KMS-11 (cell line): Measurements from ENCODE around the gene HDAC7.

Experiments
- H2AFZ ChIP-seq: fragments of 200-600 bp; sonication (generic); 2 replicates; pipeline ENCODE4 v1.6.1; 2016; ENCODE audit warnings: antibody characterized with exemption, mixed run types, low read depth
- H3K27ac ChIP-seq: fragments of 200-600 bp; sonication (generic); 2 replicates; pipeline ENCODE4 v1.6.1; 2016; ENCODE audit warnings: mild to moderate bottlenecking, mixed run types
- H3K27me3 ChIP-seq: fragments of 200-600 bp; sonication (generic); 2 replicates; pipeline ENCODE4 v1.6.1; 2017; ENCODE audit warnings: mild to moderate bottlenecking, low read depth, mixed run types, moderate library complexity; ENCODE audit not compliant: insufficient read depth
- H3K36me3 ChIP-seq: fragments of 200-600 bp; sonication (generic); 2 replicates; pipeline ENCODE4 v1.6.1; 2017; ENCODE audit warnings: mild to moderate bottlenecking, mixed run types; ENCODE audit not compliant: insufficient read depth
- H3K4me1 ChIP-seq: fragments of 200-600 bp; sonication (generic); 2 replicates; pipeline ENCODE4 v1.6.1; 2016; ENCODE audit warnings: mild to moderate bottlenecking, low read depth, mixed run types; ENCODE audit not compliant: poor library complexity, severe bottlenecking
- H3K4me2 ChIP-seq: fragments of 200-600 bp; sonication (generic); 2 replicates; pipeline ENCODE4 v1.7.0; 2016; ENCODE audit warnings: mild to moderate bottlenecking, mixed run types
- H3K4me3 ChIP-seq: fragments of 200-600 bp; sonication (generic); IDR thresholded peaks from 2 replicates; pipeline ENCODE4 v1.6.1; 2017; ENCODE audit warnings: low read depth, low read length, mixed read lengths; ENCODE audit not compliant: insufficient read depth
- H3K79me2 ChIP-seq: fragments of 200-600 bp; sonication (generic); 2 replicates; pipeline ENCODE4 v1.6.1; 2016; ENCODE audit warnings: low read depth, mixed run types; ENCODE audit not compliant: insufficient read depth
- H3K9ac ChIP-seq: fragments of 200-600 bp; sonication (generic); 2 replicates; pipeline ENCODE4 v1.6.1; 2016; ENCODE audit warnings: mild to moderate bottlenecking, mixed run types
- H4K20me1 ChIP-seq: fragments of 200-600 bp; sonication (generic); 2 replicates; pipeline ENCODE4 v1.6.1; 2016; ENCODE audit warnings: mild to moderate bottlenecking, mixed run types; ENCODE audit not compliant: insufficient read depth
- TF ChIP-seq, protein P1 (sequence below): fragments of 200-600 bp; sonication (generic); conservative IDR thresholded peaks from 2 replicates; pipeline ENCODE4 v1.6.1; 2017; ENCODE audit warnings: low read depth, mild to moderate bottlenecking, antibody characterized with exemption, low read length, moderate library complexity, mixed read lengths

Gene HDAC7

DNA sequence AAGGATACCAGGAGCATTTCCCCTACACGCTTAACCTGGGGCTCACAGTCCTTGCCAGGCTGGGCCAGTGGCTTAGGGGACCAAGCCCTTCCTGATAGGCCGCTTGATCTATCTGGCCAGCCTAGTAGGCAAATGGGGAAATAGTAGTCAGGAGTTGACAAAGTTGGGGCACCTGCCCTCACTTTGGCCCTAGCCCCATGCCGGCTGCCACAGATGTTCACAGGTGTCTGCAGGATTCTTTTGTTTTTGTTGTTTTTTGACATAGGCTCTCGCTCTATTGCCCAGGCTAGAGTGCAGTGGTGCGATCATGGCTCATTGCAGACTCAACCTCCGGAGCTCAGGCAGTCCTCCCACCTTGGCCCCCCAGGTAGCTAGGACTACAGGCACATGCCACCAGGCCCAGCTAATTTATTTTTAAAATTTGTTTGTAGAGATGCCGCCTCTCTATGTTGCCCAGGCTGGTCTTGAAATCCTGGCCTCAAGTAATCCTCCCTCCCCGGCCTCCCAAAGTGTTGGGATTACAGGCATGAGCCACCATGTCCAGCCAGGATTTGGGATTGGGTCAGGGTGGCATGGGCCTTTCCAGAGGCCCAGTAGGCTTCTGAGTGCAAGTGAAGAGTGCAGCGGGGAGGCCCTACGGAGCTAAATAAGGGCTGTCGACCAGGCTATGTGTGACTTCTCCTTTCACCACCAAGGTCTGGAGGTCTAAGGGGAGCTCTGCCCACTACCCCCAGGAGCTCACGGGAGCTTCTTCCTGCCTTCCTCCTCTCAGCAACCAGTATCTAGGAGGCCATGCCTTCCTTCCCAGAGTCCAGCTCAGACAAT lies 15.5 kb upstream of the HDAC7 start:
- Histone ChIP-seq H3K9ac (no peak overlapping the region), H3K36me3 (no peaks in the 10 kb centered on the region), H3K27me3 (no peaks in the 10 kb centered on the region), H3K4me3 (no peak overlapping the region), H2AFZ (no peak overlapping the region), H3K4me1 (peaks cover 55% of the 10 kb centered on the region), H3K79me2 (no peaks in the 10 kb centered on the region), H3K4me2 (no peak overlapping the region), H4K20me1 (no peaks in the 10 kb centered on the region), H3K27ac (no peak overlapping the region)
- TF ChIP-seq, protein P1, sequence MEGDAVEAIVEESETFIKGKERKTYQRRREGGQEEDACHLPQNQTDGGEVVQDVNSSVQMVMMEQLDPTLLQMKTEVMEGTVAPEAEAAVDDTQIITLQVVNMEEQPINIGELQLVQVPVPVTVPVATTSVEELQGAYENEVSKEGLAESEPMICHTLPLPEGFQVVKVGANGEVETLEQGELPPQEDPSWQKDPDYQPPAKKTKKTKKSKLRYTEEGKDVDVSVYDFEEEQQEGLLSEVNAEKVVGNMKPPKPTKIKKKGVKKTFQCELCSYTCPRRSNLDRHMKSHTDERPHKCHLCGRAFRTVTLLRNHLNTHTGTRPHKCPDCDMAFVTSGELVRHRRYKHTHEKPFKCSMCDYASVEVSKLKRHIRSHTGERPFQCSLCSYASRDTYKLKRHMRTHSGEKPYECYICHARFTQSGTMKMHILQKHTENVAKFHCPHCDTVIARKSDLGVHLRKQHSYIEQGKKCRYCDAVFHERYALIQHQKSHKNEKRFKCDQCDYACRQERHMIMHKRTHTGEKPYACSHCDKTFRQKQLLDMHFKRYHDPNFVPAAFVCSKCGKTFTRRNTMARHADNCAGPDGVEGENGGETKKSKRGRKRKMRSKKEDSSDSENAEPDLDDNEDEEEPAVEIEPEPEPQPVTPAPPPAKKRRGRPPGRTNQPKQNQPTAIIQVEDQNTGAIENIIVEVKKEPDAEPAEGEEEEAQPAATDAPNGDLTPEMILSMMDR = no peak

DNA sequence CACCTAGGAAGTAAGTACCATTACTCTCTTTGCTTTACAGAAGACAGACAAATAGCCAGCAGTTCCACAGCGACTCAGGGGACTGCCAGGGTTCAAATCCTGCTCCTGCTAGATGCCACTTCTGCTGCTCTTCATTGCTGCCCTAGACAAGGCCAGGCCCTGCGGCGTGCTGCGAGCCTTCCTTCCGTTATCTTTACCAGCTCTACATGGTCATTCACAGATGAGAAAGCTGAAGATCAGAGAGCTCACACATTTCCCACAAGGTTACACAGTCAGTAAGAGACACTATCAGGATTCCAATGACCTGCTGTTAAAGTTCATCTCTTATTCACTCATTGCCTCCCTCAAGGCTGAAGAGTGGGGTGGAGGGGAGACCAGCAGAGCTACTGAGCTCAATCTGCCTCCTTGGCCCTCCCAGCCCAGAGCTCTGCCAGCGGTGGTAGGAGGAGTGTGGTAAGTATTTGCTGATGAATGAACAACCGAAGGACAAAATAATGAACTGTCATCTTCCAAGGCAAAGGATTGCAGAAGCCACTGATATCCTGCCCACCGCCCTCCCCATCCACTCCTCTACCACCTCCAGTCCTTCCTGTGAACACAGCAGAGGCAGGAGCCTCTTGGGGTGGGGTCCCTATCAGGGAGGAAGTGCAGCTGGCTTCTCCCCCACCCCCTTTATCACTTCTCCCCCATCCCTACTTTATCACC lies 14.6 kb upstream of the HDAC7 start:
- H3K4me2 ChIP-seq = no peak overlapping the region
- TF ChIP-seq, protein P1 = no peak
- no peak overlapping the region for H3K9ac ChIP-seq
- H3K4me1 ChIP-seq = peaks cover 55% of the 10 kb centered on the region
- H3K4me3 ChIP-seq = no peak overlapping the region
- H3K27ac ChIP-seq = no peak overlapping the region
- H3K36me3 ChIP-seq = no peaks in the 10 kb centered on the region
- H2AFZ ChIP-seq = no peak overlapping the region
- no peaks in the 10 kb centered on the region for H4K20me1 ChIP-seq
- H3K79me2 ChIP-seq = no peaks in the 10 kb centered on the region
- H3K27me3 ChIP-seq = no peaks in the 10 kb centered on the region

DNA sequence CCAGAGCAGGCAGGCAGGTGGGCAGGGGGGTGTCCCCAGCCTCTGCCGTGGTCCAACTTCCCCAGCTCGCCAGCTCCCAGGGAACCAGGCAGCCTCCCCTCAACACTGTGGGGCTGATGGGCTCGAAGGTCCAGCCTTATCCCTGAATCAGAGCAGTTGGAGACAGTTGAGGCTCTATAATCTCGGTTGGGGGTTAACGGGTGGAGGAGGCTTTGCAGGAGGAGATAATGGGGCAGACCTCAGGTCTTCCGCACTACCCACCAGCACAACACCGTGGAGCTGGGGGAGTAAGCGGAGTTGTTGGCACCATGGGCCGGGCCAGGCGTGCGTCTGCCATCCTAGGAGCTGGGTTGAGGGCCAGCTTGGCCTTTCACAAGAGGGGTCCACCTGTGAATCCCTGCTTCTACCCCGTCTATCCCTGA lies 13.9 kb upstream of the HDAC7 start:
- H3K4me1 ChIP-seq = peaks cover 52% of the 10 kb centered on the region
- no peak overlapping the region for H3K9ac ChIP-seq
- no peaks in the 10 kb centered on the region for H3K27me3 ChIP-seq
- H3K79me2 ChIP-seq = no peaks in the 10 kb centered on the region
- H2AFZ ChIP-seq = no peak overlapping the region
- TF ChIP-seq, protein P1 = no peak
- H3K4me2 ChIP-seq = no peak overlapping the region
- no peaks in the 10 kb centered on the region for H3K36me3 ChIP-seq
- H4K20me1 ChIP-seq = no peaks in the 10 kb centered on the region
- no peak overlapping the region for H3K27ac ChIP-seq
- no peak overlapping the region for H3K4me3 ChIP-seq

DNA sequence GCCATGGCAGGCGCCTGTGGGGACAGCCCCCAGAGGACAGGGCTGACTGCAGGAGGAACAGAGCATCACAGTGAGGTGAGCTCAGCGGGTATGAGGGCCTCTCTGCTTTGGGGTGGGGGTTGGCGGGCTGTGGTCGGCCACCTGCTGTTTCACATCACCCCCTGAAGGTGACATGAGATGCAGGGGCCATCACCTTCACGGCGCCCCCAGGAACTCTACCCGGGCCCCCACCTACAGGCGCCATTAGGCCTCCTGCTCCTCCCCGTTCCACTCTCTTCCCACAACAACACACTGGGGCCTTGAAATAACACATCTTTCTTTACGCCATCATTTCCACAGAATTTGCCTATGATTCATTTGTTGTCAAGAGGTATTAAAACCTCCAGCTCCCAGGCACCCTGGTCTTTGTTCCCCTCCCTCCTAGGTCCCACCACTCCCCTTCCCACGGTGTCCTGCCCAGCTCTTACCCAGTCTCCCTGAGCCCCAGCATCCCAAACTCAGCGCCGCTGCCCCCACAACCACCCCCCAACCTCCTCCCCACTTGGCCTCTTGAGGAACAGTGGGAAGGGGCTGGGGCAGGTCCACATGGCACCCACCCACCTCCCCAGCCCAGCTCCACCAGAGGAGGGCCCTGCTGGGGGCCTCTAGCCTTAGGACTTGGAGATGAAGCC lies 12.7 kb upstream of the HDAC7 start:
- H3K79me2 ChIP-seq = no peaks in the 10 kb centered on the region
- no peaks in the 10 kb centered on the region for H3K27me3 ChIP-seq
- TF ChIP-seq, protein P1 = no peak
- no peak overlapping the region for H3K4me3 ChIP-seq
- H2AFZ ChIP-seq = no peak overlapping the region
- H4K20me1 ChIP-seq = no peaks in the 10 kb centered on the region
- H3K4me1 ChIP-seq = peaks cover 52% of the 10 kb centered on the region
- H3K27ac ChIP-seq = no peak overlapping the region
- H3K4me2 ChIP-seq = no peak overlapping the region
- no peaks in the 10 kb centered on the region for H3K36me3 ChIP-seq
- H3K9ac ChIP-seq = no peak overlapping the region
